Measurements from ENCODE around the gene DLG1. TPM values are rescaled to one million over a fixed set of nuclear protein-coding genes. Genes with fewer than 3 reads are reported as not detected.

Gene DLG1
- total RNA-seq, 2 donors from 2014 or later = 115 to 124 TPM

GRCh38 chr3:197229836-197230235 lies 68.6 kb downstream of the DLG1 start:
- Histone ChIP-seq H3K36me3 (no peaks in the 10 kb centered on the region), H3K9ac (ENCODE audit: low read depth in 2 of 2, low read length in 2 of 2) (no peak overlapping the region), H3K9me3 (no peaks in the 10 kb centered on the region), H3K4me3 (no peak overlapping the region), H3K27ac (no peak overlapping the region), H3K27me3 (no peaks in the 10 kb centered on the region), H3K4me1 (peaks cover 4% of the 10 kb centered on the region)
- TF ChIP-seq, protein P1, sequence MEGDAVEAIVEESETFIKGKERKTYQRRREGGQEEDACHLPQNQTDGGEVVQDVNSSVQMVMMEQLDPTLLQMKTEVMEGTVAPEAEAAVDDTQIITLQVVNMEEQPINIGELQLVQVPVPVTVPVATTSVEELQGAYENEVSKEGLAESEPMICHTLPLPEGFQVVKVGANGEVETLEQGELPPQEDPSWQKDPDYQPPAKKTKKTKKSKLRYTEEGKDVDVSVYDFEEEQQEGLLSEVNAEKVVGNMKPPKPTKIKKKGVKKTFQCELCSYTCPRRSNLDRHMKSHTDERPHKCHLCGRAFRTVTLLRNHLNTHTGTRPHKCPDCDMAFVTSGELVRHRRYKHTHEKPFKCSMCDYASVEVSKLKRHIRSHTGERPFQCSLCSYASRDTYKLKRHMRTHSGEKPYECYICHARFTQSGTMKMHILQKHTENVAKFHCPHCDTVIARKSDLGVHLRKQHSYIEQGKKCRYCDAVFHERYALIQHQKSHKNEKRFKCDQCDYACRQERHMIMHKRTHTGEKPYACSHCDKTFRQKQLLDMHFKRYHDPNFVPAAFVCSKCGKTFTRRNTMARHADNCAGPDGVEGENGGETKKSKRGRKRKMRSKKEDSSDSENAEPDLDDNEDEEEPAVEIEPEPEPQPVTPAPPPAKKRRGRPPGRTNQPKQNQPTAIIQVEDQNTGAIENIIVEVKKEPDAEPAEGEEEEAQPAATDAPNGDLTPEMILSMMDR (IDR thresholded peaks at IDR 0.05) = no peak
- no peak for DNase-seq
- intact Hi-C loops (cut with DNase I) = loop anchor here (10.0 kb wide), 1 partner anchor 285 kb away; no protein-coding TSS in a partner anchor

DNA sequence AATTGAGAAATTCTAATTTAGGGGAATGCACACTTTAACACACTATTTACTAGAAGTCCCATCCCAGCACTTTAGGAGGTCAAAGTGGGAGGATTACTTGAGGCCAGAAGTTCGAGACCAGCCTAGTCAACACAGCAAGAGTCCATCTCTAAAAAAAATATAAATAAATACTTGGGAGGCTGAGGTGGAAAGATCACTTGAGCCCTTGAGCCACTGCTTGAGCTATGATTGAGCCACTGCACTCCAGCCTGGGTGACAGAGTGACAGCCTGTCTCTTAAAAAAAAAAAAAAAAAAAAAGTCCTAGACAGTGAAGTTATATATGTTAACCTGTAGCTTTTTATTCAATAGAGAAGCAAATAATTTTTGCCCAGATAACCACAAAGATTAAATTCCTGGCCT lies 69.2 kb downstream of the DLG1 start:
- intact Hi-C loops (cut with DNase I) = loop anchor here (10.0 kb wide), 1 partner anchor 286 kb away; no protein-coding TSS in a partner anchor
- TF ChIP-seq, protein P1 (IDR thresholded peaks at IDR 0.05) = no peak

GRCh38 chr3:197227780-197228574 lies 70.4 kb downstream of the DLG1 start:
- H3K9ac ChIP-seq (ENCODE audit: low read depth in 2 of 2, low read length in 2 of 2) = no peak overlapping the region
- peaks cover 4% of the 10 kb centered on the region for H3K4me1 ChIP-seq
- H3K9me3 ChIP-seq = no peaks in the 10 kb centered on the region
- intact Hi-C loops (cut with DNase I) = loop anchor here (10.0 kb wide), 1 partner anchor 287 kb away; no protein-coding TSS in a partner anchor
- no peaks in the 10 kb centered on the region for H3K27me3 ChIP-seq
- no peak for DNase-seq
- TF ChIP-seq, protein P1 (IDR thresholded peaks at IDR 0.05) = no peak
- H3K27ac ChIP-seq = no peak overlapping the region
- H3K4me3 ChIP-seq = no peak overlapping the region
- no peaks in the 10 kb centered on the region for H3K36me3 ChIP-seq

More for the DNA sequence above, 69.2 kb downstream of the DLG1 start:
- no peaks in the 10 kb centered on the region for H3K9me3 ChIP-seq
- H3K4me3 ChIP-seq = no peak overlapping the region
- no peak overlapping the region for H3K27ac ChIP-seq
- no peaks in the 10 kb centered on the region for H3K36me3 ChIP-seq
- H3K4me1 ChIP-seq = peaks cover 4% of the 10 kb centered on the region
- H3K9ac ChIP-seq (ENCODE audit: low read depth in 2 of 2, low read length in 2 of 2) = no peak overlapping the region
- H3K27me3 ChIP-seq = no peaks in the 10 kb centered on the region
- DNase-seq = no peak

DNA sequence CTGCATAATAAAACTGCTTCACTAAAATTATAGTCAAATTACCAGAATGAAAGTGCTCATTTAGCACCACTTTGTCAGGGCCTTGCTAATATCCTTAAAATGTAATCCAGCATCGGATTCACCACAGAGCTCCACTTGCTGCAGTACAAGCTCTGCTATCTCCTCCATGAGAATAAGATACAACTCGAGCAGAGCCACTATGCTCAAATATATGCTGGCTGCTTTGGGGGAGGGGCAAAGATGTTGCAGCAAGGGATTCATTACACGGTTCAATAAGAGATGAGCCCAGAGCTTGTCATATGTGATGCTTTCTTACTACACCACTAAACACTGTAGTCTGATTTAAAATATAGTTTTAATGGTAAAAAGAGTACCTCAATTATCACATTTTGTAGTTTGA lies 72.2 kb downstream of the DLG1 start:
- Histone ChIP-seq H3K36me3 (no peaks in the 10 kb centered on the region), H3K4me1 (peaks cover 4% of the 10 kb centered on the region), H3K9ac (ENCODE audit: low read depth in 2 of 2, low read length in 2 of 2) (no peak overlapping the region), H3K9me3 (no peaks in the 10 kb centered on the region), H3K27me3 (no peaks in the 10 kb centered on the region), H3K4me3 (no peak overlapping the region), H3K27ac (no peak overlapping the region)
- DNase-seq = no peak
- intact Hi-C loops (cut with DNase I) = loop anchor here (10.0 kb wide), 1 partner anchor 289 kb away; no protein-coding TSS in a partner anchor
- TF ChIP-seq, protein P1 (IDR thresholded peaks at IDR 0.05) = no peak

DNA sequence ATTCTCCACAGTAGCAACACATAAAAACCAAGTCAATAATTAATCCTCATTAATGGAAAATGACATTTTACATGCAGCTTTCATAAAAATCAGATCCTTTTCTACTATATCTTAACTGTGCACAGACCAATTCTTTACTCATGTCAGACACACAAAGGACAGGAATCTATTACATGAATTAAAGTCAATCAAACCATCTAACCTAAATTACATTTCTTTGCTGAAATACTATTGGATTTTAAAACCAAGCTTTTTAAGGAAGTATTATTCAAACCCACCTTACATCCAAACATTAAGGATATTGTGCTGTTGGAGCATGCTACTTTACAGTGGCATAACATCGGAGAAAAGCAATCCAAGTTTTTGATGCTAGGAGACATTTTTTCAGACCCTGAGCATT lies 72.8 kb downstream of the DLG1 start:
- peaks cover 4% of the 10 kb centered on the region for H3K4me1 ChIP-seq

More for the DNA sequence above, 72.8 kb downstream of the DLG1 start:
- Histone ChIP-seq H3K9ac (ENCODE audit: low read depth in 2 of 2, low read length in 2 of 2) (no peak overlapping the region), H3K36me3 (no peaks in the 10 kb centered on the region), H3K27me3 (no peaks in the 10 kb centered on the region), H3K27ac (no peak overlapping the region), H3K4me3 (no peak overlapping the region), H3K9me3 (no peaks in the 10 kb centered on the region)
- no peak for DNase-seq
- TF ChIP-seq, protein P1 (IDR thresholded peaks at IDR 0.05) = no peak
- intact Hi-C loops (cut with DNase I) = loop anchor here (10.0 kb wide), 1 partner anchor 289 kb away; no protein-coding TSS in a partner anchor
